K562 (cell line): ENCODE data around the gene TAF7L. TPM values are rescaled to one million over a fixed set of nuclear protein-coding genes. Genes with fewer than 3 reads are reported as not detected.
"Not testable (repeated sequence)": the region's sequence is repeated elsewhere in the genome, so short reads cannot be mapped to it uniquely, and the experiment has no call there.

Experiments used
- ATAC-seq: fragments of 200-7000 bp; cut with Tn5 transposase; 3 replicates; pipeline ENCODE4 v1.9.1; 2020; ENCODE audit warnings: moderate library complexity
- BruUV-seq: library from RNA; stranded (reverse); fragments of 400-500 nt; replicated peaks from 2 replicates; lab custom pipeline; 2021; lab: Mats Ljungman, UMichigan
- CTCF ChIA-PET: fragments of 300-600 bp; formaldehyde crosslinking; extraction: SDS; loops from one replicate; lab custom pipeline; 2021; ENCODE audit warnings: low intra/inter-chr PET ratio; lab: Yijun Ruan, JAX
- POLR2A ChIA-PET: fragments of 300-600, 350-650 bp; sonication (Branson Sonifier 250); formaldehyde crosslinking; extraction: SDS; loops from one replicate; lab custom pipeline; 2021; ENCODE audit warnings: antibody characterized with exemption, inconsistent platforms; lab: Yijun Ruan, JAX
- DNase-seq, 4 experiments: peaks; one replicate each; pipeline versions ENCODE4 v3.0.0 to v3.0.0-alpha.2; 2011 to 2018; ENCODE audit warnings: low spot score in 3 of 4, mixed read lengths in 3 of 4; ENCODE audit errors: extremely low read depth in 1 of 4
- FAIRE-seq: peaks from 2 replicates; lab custom pipeline; 2011; peaks lifted over from hg19 to GRCh38; lab: Jason Lieb, UNC
- H2AFZ ChIP-seq: 2 replicates; pipeline ENCODE4 v1.6.0; 2011; ENCODE audit warnings: low read depth, low read length, control low read depth, inconsistent platforms
- H3K27ac ChIP-seq: fragments of 200-600 bp; 3 replicates; pipeline ENCODE4 v1.8.0; 2011; ENCODE audit warnings: low read depth, mild to moderate bottlenecking, control low read depth, inconsistent platforms, low read length, moderate library complexity, mixed read lengths; ENCODE audit errors: extremely low read depth
- H3K27me3 ChIP-seq, 2 experiments: fragments of 300-600 bp in 1 of 2; 2 replicates in 1 of 2; 3 replicates in 1 of 2; pipeline versions ENCODE4 v1.6.0 to v1.8.0; 2011; ENCODE audit warnings: inconsistent platforms in 2 of 2, low read length in 2 of 2, mild to moderate bottlenecking in 1 of 2, mixed read lengths in 1 of 2, moderate library complexity in 1 of 2; ENCODE audit not compliant: control insufficient read depth in 2 of 2, insufficient read depth in 2 of 2
- H3K36me3 ChIP-seq: fragments of 300-600 bp; 3 replicates; pipeline ENCODE4 v1.8.0; 2011; ENCODE audit warnings: mild to moderate bottlenecking, low read length, inconsistent platforms; ENCODE audit not compliant: control insufficient read depth, insufficient read depth
- H3K4me1 ChIP-seq, 2 experiments: fragments of 200-600 bp in 1 of 2; replicated peaks in 1 of 2; 2 replicates in 1 of 2; 3 replicates in 1 of 2; pipeline versions ENCODE4 v1.5.1 to v1.8.0; 2011; ENCODE audit warnings: inconsistent platforms in 2 of 2, low read length in 2 of 2, mild to moderate bottlenecking in 1 of 2, mixed read lengths in 1 of 2, moderate library complexity in 1 of 2; ENCODE audit not compliant: control insufficient read depth in 2 of 2, insufficient read depth in 2 of 2
- H3K4me2 ChIP-seq: 2 replicates; pipeline ENCODE4 v1.6.1; 2011; ENCODE audit warnings: low read length, control low read depth, inconsistent platforms, mixed read lengths; ENCODE audit not compliant: insufficient read depth
- H3K4me3 ChIP-seq: fragments of 200-600 bp; sonication (generic), shearing (Covaris generic); 2 replicates; pipeline ENCODE4 v1.5.1; 2016; ENCODE audit warnings: control low read depth, inconsistent platforms
- H3K79me2 ChIP-seq: fragments of 200-600 bp; 3 replicates; pipeline ENCODE4 v1.8.0; 2011; ENCODE audit warnings: low read length, inconsistent platforms; ENCODE audit not compliant: control insufficient read depth, insufficient read depth
- H3K9ac ChIP-seq, 2 experiments: 2 replicates each; pipeline versions ENCODE4 v1.6.0 to v1.6.1; 2011; ENCODE audit warnings: low read depth in 2 of 2, low read length in 2 of 2, control low read depth in 1 of 2, inconsistent platforms in 1 of 2, mild to moderate bottlenecking in 1 of 2, mixed read lengths in 1 of 2; ENCODE audit not compliant: insufficient read depth in 1 of 2
- H3K9me1 ChIP-seq: one replicate; pipeline ENCODE4 v1.6.0; 2011; ENCODE audit warnings: inconsistent platforms, mild to moderate bottlenecking, low read length, moderate library complexity; ENCODE audit not compliant: control insufficient read depth, insufficient read depth
- H3K9me3 ChIP-seq: replicated peaks from 2 replicates; pipeline ENCODE4 v1.5.1; 2011; ENCODE audit warnings: low read depth, low read length, inconsistent platforms; ENCODE audit not compliant: control insufficient read depth, insufficient read depth
- H4K20me1 ChIP-seq: replicated peaks from 2 replicates; pipeline ENCODE4 v1.6.1; 2011; ENCODE audit warnings: low read length, inconsistent platforms, mixed read lengths; ENCODE audit not compliant: control insufficient read depth, insufficient read depth
- C11orf30 ChIP-seq: fragments of 450-650 bp; IDR thresholded peaks from 2 replicates; pipeline ENCODE4 v1.6.1; 2016; ENCODE audit warnings: low read depth, mild to moderate bottlenecking
- EGR1 ChIP-seq: fragments of 450-650 bp; conservative IDR thresholded peaks from 2 replicates; pipeline ENCODE4 v1.6.1; 2017; ENCODE audit warnings: mild to moderate bottlenecking
- HOXB6 ChIP-seq: fragments of 250-450 bp; sonication (Bioruptor Pico); IDR thresholded peaks from 2 replicates; pipeline ENCODE4 v1.5.1; 2022; ENCODE audit warnings: mild to moderate bottlenecking, borderline replicate concordance
- MAFK ChIP-seq: IDR thresholded peaks from 2 replicates; pipeline ENCODE4 v1.6.1; 2011; ENCODE audit warnings: low read length, improper control_type of control experiment
- SMAD3 ChIP-seq: fragments of 450-650 bp; formaldehyde crosslinking; conservative IDR thresholded peaks from 2 replicates; pipeline ENCODE4 v1.4.0; 2020; ENCODE audit warnings: mild to moderate bottlenecking
- SMARCA4 ChIP-seq: fragments of 450-650 bp; IDR thresholded peaks from 2 replicates; pipeline ENCODE4 v1.6.1; 2016
- ZBTB8A ChIP-seq: fragments of 450-650 bp; IDR thresholded peaks from 2 replicates; pipeline ENCODE4 v1.6.1; 2018; ENCODE audit warnings: mild to moderate bottlenecking, moderate library complexity; ENCODE audit not compliant: partially characterized antibody
- ZNF316 ChIP-seq: fragments of 450-650 bp; IDR thresholded peaks from 2 replicates; pipeline ENCODE4 v1.6.1; 2016
- ZNF436 ChIP-seq: fragments of 250-450, 450-650 bp; sonication (Bioruptor Pico); formaldehyde crosslinking; IDR thresholded peaks from 2 replicates; pipeline ENCODE4 v1.7.0; 2020; ENCODE audit warnings: mild to moderate bottlenecking
- WGBS: fragments of 100-300 bp; shearing (Covaris generic); methylation state at CpG from one replicate; pipeline ENCODE4 v1.1.6; 2016; ENCODE audit warnings: low coverage, mixed read lengths; ENCODE audit not compliant: insufficient coverage; ENCODE audit errors: missing lambda C conversion rate; 5-methylcytosine and 5-hydroxymethylcytosine counted together
- in situ Hi-C: fragments of 300-500 bp; cut with MboI; formaldehyde crosslinking; loops from 4 replicates; pipeline ENCODE4 v1.15.0; 2018; ENCODE audit warnings: inconsistent platforms, mixed read lengths
- intact Hi-C: fragments of 100-400 bp; cut with micrococcal nuclease; formaldehyde crosslinking; loops from 2 replicates; pipeline ENCODE4 v1.14.2; 2022
- polyA plus RNA-seq, 8 experiments: library from polyadenylated mRNA; depleted of rRNA in 4 of 8; stranded (reverse) in 5 of 8; unstranded in 3 of 8; fragments of >200 nt; fragmentation: Nextera tagmentation in 2 of 8; fragmentation: Illumina TruSeq in 1 of 8; extraction: Ambion mirVana in 2 of 8; extraction: Trizol in 1 of 8; gene quantifications; 2 replicates each; pipeline versions ENCODE4 v1.2.1 to v1.2.3, GENCODE V29; 2011 to 2014; ENCODE audit warnings: inconsistent platforms in 1 of 8, missing spikeins in 1 of 8
- total RNA-seq, 7 experiments: library from RNA; depleted of rRNA in 6 of 7; stranded (reverse); fragments of >200 nt in 6 of 7; fragmentation: Illumina TruSeq in 2 of 7; extraction: Trizol in 2 of 7; gene quantifications; 2 replicates each; pipeline versions ENCODE4 v1.2.1 to v1.2.3, GENCODE V29; 2011 to 2021; ENCODE audit warnings: low replicate concordance in 1 of 7

Gene TAF7L
- total and polyA plus RNA-seq, 9 of the 15 experiments (the other 6 are each of a cell fraction or from before 2014, with no cell fraction given) = 0.07 TPM; not detected in 6

- TF ChIP-seq MAFK (peak; percentile 55; the same call in 1 of the 2 replicates), ZNF436 (CRISPR knock-in tag) (no peak), C11orf30 (peak; percentile 80), SMARCA4 (no peak), ZBTB8A (no peak), SMAD3 (no peak), EGR1 (no peak), HOXB6 (CRISPR knock-in tag) (no peak), ZNF316 (peak; percentile 88)
These were observed 46.7 kb upstream of the TAF7L start (continued) for GRCh38 chrX:101337776-101338271.

DNA sequence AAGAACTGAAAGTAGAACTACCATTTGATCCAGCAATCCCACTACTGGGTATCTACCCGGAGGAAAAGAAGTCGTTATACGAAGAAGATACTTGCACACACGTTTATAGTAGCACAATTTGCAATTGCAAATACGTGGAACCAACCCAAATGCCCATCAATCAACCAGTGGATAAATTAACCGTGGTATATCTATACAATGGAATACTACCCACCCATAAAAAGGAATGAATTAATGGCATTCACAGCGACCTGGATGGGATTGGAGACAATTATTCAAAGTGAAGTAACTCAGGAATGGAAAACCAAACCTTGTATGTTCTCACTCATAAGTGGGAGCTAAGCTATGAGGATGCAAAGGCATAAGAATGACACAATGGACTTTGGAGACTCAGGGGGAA lies 43.2 kb upstream of the TAF7L start:
- in situ Hi-C loops, H4K20me1 ChIP-seq, H3K9ac ChIP-seq, H3K36me3 ChIP-seq, H3K27me3 ChIP-seq, BruUV-seq, FAIRE-seq, POLR2A ChIA-PET, intact Hi-C loops, H2AFZ ChIP-seq, H3K4me3 ChIP-seq, H3K4me1 ChIP-seq, ATAC-seq, DNase-seq, H3K4me2 ChIP-seq, H3K9me1 ChIP-seq, H3K27ac ChIP-seq, CTCF ChIA-PET, H3K9me3 ChIP-seq, H3K79me2 ChIP-seq: not testable (repeated sequence)
- 31% methylated on average over 7 of the region's 7 CpGs for WGBS

- H2AFZ ChIP-seq, BruUV-seq, H3K9ac ChIP-seq, H3K4me2 ChIP-seq, H3K27me3 ChIP-seq, FAIRE-seq, CTCF ChIA-PET, intact Hi-C loops, H3K4me3 ChIP-seq, H3K27ac ChIP-seq, H3K9me1 ChIP-seq, H3K36me3 ChIP-seq, H3K79me2 ChIP-seq, ATAC-seq, in situ Hi-C loops, DNase-seq, H3K9me3 ChIP-seq, H4K20me1 ChIP-seq, H3K4me1 ChIP-seq: not testable (repeated sequence)
- whole genome bisulfite sequencing = no CpG with 5 or more reads among the region's 3 CpGs
- POLR2A ChIA-PET = interaction anchor here (0.8 kb wide), 1 partner anchor 22 kb away, joined by 3 read pairs; the partner anchor contains the start of gene TIMM8A
These were observed 35.5 kb upstream of the TAF7L start for GRCh38 chrX:101326600-101326999.
